OCI-LY7 (cell line): ENCODE data around the gene FAM181A.

ENCODE experiments used
- CTCF ChIP-seq: fragments of 200-600 bp; sonication (generic); conservative IDR thresholded peaks from 2 replicates; pipeline ENCODE4 v1.5.1; 2014; ENCODE audit warnings: mild to moderate bottlenecking, antibody characterized with exemption, low read length, moderate library complexity, mixed read lengths
- EZH2phosphoT487 ChIP-seq: fragments of 200-600 bp; sonication (generic); IDR thresholded peaks from 2 replicates; pipeline ENCODE4 v1.6.1; 2018; ENCODE audit warnings: low read depth, borderline replicate concordance, mild to moderate bottlenecking, mixed run types, antibody characterized with exemption, low read length, moderate library complexity, mixed read lengths

GRCh38 chr14:93892505-93892839, 34.7 kb upstream of the FAM181A start:
- TF ChIP-seq CTCF = no peak
- no peak for TF ChIP-seq EZH2phosphoT487
